CD4-positive, alpha-beta T cell treated with Interleukin-15 for 1 hour (primary cell): ENCODE data around the gene SLC5A11.
"Not testable (repeated sequence)": the region's sequence is repeated elsewhere in the genome, so short reads cannot be mapped to it uniquely, and the experiment has no call there.

Experiments
- DNase-seq: peaks from one replicate; pipeline ENCODE4 v3.0.0-alpha.2; 2020

The SLC5A11 gene, protein sequence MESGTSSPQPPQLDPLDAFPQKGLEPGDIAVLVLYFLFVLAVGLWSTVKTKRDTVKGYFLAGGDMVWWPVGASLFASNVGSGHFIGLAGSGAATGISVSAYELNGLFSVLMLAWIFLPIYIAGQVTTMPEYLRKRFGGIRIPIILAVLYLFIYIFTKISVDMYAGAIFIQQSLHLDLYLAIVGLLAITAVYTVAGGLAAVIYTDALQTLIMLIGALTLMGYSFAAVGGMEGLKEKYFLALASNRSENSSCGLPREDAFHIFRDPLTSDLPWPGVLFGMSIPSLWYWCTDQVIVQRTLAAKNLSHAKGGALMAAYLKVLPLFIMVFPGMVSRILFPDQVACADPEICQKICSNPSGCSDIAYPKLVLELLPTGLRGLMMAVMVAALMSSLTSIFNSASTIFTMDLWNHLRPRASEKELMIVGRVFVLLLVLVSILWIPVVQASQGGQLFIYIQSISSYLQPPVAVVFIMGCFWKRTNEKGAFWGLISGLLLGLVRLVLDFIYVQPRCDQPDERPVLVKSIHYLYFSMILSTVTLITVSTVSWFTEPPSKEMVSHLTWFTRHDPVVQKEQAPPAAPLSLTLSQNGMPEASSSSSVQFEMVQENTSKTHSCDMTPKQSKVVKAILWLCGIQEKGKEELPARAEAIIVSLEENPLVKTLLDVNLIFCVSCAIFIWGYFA

DNA sequence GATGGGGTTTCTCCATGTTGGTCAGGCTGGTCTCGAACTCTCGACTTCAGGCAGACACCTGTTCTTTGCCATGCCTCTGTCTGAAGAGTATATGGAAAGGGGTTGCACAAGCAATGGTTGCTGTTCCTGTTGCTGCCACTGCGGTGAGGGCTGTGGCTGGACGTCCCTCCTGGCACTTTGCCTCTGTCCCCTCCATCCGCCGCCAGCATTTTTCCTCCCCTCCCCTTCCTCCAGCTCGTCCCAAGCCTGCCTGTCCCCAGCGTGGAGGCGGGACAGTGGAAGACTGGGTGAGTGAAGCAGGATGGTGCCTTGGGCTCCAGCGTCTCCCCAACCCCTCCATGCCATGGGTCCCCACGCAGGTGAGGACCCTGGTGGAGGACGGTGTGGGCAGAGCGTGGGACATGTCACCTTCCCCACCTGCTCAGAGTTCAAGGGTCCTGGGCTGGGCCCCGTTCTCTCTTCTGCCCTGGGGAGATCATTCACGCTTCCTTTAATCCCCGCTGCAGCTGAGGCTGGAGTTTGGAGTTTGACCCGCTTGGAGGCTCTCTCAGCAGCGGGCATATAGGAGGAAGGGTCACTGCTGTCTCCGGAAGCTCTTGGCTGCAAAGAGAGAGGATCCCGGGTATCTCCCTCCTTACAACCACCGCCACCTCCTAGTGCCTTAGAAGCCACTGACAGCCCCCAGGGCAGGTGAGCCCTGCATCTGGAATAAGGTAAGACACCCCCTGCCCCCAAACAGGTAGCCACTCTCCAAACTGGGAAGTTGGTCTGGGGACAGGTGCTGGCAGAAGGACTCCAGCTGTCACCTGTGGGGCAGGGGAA lies at the start of gene SLC5A11:
SLC5A11 (plus strand) TSS at position 238 of the 822 bp plus-strand sequence. CDS start 12,681 bp downstream, outside the sequence.
- no peak for DNase-seq

DNA sequence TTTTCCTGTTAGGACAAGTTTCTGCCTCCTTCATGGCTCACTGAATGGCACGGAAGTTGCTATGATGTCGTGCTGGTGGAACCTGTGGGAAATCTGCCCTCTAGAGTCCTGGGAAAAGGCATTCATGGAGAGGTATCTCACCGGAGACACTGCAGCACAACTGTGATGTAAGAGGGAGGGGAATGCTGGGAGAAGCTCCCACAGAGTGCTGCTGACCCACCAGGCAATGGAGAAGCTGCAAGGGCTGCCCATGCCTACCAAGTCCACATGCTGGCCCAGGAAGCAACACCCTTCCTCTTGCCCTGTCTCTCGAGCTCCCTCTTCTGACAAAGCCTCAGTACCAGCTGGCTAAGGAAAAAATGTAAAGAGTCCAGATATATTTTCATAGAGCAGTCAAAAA lies 45.2 kb upstream of the SLC5A11 start:
- DNase-seq = no peak

DNA sequence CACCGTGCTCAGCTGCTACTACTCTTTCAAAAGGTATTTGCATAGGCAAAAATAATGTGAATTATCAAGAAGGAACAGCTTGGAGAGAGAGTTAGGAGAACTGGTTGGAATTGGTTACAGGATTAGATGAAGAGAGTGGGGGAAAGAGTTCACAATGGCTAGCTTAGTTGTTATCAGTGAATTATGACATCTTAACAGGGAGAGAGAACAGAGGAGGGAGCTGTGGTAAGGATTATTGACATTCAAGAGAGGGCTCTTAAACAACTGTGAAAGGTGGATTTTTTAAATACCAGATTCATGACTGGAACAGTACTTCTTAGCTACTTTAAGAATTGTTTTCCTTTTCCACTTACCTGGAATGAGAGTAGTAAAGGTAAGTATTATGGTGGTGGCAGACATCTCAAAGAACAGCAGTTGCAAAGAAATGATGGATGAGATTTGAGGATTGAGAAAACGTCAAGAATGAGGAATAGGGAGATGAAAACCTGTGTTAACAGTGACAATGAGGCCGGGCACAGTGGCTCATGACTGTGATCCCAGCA lies 43.9 kb upstream of the SLC5A11 start:
- DNase-seq = no peak

DNA sequence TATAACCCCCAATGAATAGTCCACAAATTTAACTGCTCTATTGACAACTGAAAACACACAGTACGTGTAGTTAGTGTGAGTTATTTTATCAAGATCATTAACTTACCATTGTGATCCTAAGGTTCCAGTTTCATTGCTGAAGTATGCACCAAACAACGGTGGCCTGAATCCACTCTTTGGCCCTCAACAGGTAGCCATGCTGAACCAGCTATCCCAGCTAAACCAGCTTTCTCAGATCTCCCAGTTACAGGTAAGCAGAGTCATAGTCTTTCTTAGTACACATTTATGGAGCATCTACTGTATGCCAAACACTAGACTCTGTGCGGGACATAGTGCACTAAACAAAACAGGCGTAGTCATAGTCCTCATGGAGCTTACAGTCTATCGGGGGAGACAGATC lies 40.3 kb upstream of the SLC5A11 start:
- no peak for DNase-seq

DNA sequence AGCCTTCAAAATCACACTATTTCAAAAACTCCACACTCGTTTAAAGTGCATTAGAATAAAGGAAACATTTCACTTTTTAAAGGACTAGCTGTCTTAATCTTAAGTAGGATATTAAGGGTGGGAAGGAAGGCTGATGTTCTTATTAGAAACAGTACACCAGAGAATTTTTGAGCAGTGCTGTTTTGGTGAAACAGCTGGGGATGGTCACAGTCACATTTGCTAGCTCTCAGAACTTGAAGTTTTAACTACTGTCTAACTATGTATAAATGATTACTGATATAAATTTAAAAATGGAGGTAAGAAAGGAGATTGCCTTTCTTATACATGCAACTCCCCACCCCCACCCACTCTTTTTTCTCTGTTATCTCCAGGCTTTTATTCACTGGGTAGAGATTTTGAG lies 38.5 kb upstream of the SLC5A11 start:
- no peak for DNase-seq

DNA sequence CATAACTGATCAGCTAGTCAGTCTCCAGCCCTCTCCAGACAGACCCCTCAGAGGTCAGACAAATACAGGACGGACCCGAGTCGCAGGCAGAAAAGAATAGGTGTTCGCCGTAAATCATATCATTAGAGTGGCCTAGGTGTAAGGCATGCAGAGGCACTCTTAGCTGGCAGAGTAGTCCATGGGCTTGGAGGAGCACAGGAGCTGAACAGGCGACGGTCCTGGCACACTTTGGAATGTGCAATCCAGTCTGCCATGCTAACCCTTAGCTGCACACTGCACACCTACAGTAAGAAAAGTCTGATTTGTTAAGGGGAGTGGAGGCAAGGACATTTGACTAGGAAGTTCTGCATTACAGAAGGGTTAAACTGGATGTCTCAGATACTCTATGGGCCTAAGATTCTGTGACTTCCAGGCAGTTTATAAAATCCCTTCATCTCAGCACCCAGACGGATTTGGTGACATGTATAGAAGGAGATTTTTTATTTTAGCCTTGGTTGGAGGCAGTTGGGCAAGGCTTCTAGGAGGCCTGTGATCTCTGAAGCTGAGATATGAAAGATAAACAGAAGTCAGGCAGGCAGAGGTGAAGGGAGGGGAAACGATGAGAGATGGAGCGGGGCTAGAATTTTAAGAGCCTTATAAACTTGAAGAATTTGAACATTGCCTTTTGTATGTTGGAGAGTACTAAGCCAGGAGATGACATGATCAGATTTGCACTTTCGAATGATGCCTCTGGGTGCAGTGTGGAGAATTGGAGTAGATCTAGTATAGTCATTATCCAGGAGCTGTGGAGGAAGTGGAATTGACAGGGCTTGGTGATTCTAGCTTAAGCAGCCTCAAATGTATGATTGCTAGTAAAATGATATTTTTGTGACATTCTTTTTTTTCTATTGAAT lies 34.6 kb upstream of the SLC5A11 start:
- DNase-seq = no peak

DNA sequence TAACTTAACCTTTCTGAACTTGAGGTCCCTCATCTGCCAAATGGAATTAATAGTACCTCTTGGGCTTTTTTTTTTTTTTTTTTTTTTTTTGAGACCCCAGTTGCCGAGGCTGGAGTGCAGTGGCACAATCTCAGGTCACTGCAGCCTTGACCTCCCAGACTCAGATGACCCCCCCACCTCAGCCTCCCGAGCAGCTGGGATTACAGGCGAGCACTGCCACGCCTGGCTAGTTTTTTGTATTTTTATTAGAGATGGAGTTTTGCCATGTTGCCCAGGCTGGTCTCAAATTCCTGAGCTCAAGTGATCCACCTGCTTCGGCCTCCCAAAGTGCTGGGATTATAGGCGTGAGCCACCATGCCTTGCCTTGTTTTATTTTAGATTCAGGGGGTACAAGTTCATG lies 33.0 kb upstream of the SLC5A11 start:
- DNase-seq = not testable (repeated sequence)

DNA sequence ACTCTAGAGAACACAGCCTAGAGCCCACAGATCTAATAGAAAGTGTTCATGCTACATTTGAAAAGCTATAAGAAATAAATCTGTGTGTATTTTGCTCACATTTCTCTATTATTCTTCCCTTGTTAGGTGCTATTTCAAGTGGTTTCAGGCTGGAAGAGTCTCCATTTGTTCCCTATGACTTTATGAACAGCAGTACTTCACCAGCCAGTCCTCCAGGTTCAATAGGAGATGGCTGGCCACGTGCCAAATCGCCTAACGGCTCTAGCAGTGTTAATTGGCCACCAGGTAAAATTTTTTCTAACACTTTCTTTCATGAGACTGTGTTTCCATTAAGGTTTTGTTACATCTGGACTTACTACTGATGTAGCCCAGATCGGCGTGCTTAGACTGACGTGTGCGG lies 30.7 kb upstream of the SLC5A11 start:
- DNase-seq = no peak

DNA sequence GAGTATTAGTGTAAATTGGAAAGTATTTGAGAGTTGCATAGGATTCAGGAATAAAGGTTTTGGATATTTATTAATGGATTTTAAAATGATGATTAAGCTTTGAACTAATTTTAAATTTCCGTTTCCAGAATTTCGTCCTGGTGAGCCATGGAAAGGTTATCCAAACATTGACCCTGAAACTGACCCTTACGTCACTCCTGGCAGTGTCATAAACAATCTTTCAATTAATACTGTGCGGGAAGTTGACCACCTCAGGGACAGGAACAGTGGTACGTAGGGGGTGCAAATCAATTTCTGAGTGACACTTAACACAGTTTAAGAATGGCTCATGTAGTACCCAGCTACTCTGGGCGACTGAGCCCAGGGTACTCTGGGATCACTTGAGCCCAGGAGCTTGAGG lies 29.1 kb upstream of the SLC5A11 start:
- no peak for DNase-seq

DNA sequence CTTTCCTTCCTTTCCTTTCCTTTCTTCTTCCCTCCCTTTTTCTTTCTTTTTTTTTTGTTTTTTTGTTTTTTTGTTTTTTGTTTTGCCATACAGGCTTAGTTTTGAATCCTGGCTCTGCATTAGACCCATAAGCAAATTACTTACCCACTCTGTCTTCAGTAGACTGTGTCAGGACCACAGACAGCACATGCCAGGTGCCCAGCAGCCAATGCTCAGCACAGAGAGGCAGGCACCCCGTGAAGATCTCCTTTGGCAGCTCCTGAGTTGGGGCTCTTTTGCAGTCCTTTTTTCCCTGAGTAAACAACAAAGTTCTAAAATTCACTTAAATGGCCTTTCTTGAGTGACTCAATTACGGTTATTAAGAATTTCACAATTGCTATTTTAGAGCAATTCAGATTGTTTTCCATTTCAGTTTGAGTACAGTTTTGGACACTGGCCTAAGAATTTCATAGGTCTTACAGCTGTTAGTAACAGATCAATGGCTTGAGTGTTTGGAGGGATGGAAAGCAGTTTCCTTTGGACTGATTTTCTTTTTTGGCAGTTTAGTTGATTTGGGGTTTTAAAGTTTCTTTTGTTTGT lies 26.2 kb upstream of the SLC5A11 start:
- DNase-seq = no peak

DNA sequence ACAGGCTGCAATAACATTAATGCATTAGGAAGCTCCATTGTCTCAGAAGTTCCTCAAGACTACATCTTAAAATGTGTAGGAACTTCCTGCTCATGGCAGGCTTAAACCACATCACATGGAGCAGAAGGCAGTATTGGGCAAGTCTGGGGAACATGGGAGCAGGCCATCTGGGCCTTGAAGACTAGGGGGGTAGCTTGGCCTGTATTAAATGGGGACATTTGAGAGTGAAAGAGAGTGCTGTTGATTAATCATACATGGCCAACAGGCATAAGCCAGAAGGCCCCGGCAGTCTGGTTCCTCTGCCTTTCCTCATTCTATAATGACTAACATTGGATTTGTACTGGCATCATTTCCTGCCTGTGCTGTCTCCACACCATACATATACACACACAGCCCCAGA lies 25.2 kb upstream of the SLC5A11 start:
- no peak for DNase-seq

DNA sequence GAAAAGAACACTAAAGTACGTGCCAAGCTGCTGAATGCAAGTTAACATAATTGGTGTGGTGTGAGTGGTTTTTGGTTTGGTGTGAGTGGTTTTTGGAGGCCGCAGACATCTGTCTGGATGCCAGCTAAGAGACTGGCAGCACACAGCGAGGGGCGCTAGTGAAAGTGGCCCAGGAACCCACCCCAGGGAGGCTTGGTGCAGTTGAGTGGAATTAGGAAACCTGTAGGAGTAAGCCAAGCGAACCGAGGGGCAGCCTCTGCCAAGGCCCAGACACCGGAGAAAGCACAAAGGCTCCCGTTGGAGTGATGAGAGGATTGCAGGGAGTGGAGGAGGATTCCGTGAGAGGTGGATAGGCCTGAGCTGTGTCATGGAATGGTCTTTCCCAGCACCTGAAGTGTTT lies 24.6 kb upstream of the SLC5A11 start:
- no peak for DNase-seq

DNA sequence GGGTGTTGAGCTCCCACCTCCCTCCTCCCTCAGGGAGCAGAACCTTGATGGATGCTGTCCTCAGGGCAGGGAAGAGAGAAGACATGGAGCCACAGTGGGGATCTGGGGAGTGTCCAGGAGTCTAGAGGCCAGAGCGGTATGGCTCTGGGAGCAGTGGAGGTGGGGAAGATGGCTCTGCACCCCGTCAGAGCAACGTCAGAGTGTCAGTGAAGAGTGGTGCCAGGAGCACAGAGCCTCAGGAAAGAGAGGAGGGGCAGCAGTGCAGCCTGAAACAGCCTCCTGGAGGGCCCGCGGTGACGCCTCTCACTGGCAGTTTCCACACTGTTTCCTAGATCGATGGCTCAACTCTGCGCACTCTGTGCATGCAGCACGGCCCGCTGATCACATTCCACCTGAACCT lies 23.2 kb upstream of the SLC5A11 start:
- DNase-seq = no peak

DNA sequence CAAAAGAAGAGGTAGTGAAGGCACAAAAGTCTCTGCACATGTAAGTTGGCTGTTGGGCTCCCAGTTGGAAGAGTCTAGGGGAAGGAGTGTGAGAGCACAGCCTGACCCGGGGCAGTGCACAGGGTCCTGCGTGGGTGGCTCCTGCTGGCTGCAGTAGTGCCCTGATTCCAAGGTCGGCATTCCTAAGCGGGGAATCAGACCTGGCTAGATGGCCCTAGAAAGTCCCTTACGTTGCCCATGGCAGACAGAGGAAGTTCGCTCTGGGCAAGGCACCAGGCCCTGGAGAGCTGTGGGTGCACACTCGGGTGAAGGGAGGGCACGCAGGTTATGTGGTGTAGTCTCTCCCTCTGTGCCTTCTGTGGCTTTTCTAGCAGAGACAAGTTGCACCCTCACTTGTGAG lies 22.8 kb upstream of the SLC5A11 start:
- DNase-seq = no peak

DNA sequence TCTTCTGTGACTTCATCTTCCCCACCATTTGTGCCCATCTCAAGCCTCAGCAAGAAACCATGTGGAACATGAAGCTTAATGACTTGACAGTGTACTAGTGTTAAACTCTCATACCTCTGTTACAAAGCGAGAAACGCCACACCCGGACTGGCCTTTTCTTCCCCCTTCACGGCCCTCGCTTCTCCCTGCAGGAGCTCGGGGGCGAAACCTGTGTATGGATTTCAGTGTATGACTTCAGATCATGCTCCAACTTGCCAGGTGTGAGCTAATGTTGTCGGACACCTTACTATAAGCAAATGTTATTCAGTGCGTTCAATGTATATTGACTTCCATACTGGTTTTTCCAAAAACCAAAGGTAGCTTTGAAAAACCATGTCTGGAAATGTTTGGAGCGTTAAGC lies 20.1 kb upstream of the SLC5A11 start:
- DNase-seq = no peak

DNA sequence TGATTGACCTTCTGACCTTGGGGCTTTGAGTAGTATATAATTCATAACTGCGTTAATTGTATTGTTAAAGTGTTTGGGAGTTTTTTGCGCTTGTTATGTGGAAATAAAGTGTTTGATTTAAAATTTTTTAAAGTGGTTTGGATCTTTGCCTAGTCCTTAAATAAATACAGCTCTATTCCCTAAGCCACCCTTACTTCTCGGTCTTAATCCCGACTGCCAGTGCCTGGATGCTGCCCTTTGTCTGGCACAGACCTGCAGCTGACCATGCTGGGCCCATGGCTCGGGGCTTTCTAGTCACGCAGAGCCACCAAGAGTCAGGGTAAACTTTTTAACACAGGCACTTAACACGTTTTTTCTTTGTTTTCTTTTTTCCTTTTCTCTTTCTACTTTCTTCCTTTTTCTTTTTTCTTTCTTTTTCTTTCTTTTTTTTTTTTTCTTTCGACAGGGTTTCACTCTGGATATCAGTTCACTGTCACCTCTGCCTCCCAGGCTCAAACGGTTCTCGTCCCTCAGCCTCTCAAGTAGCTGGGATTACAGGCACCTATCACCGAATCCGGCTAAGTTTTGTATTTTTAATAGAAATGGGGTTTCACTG lies 19.6 kb upstream of the SLC5A11 start:
- DNase-seq = no peak

DNA sequence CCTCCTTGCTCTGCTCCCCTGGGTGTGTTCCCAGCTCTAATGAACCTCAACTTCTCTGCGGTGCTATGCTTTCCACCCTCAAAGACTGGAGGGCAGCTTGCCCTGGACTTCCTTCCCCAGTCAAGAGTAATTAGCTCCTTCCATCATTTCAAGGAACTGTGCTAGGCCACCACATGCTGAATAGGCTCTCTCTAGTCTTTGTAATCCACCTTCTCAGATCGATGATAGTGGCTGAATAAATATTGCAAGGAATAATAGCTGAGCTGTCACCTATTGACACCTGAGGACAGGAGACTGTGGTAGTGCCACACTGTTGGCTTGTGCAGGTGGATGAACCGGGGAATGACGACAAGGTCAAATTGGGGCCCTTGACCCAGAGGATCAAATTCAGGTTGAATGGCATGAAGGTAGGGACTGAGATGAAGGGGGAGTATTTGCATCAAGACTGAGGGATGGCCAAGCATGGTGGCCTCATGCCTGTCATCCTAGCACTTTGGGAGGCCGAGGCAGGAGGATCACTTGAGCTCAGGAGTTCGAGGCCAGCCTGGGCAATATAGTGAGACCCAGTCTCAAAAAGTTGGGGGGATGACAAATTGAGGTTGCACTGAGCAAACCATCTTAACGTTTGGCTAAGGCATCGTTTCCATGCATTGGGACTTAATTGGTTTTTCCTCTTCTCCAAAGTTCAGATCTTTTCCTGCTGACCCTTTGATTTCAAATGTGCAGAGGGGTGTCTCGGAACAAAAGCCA lies 18.8 kb upstream of the SLC5A11 start:
- no peak for DNase-seq

DNA sequence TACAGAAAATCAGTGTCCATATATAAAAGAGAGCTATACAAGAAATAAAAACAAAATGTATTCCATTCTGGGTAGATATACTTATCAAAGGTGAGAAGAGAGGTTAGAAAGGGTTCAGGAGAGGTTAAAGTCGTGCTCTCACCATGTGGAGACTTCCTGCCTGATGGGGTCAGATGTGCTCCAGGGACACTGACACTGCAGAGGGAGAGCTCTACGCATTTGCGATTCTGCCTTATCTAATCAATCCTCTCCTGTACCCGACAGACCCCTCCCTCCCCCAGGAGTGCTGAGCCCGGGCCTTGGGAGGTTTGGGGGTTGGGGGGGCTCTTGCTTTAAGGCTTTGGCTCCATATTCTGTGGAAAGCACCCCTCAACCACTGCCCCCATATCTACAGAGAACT lies 16.6 kb upstream of the SLC5A11 start:
- no peak for DNase-seq

DNA sequence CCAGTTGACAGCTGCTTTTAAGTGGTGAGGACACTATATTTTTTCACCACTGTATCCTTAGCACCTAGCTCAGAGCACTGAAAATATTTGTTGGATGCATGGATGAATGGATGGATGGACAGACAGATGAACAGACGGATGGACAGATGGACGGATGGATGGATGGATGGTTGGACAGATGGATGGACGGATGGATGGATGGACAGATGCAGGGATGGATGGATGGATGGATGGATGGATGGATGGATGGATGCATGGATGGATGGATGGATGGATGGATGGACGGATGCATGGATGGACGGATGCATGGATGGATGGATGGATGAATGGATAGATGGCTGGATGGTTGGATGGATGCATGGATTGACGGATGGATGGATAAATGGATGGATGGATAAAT lies 12.4 kb upstream of the SLC5A11 start:
- DNase-seq = no peak

DNA sequence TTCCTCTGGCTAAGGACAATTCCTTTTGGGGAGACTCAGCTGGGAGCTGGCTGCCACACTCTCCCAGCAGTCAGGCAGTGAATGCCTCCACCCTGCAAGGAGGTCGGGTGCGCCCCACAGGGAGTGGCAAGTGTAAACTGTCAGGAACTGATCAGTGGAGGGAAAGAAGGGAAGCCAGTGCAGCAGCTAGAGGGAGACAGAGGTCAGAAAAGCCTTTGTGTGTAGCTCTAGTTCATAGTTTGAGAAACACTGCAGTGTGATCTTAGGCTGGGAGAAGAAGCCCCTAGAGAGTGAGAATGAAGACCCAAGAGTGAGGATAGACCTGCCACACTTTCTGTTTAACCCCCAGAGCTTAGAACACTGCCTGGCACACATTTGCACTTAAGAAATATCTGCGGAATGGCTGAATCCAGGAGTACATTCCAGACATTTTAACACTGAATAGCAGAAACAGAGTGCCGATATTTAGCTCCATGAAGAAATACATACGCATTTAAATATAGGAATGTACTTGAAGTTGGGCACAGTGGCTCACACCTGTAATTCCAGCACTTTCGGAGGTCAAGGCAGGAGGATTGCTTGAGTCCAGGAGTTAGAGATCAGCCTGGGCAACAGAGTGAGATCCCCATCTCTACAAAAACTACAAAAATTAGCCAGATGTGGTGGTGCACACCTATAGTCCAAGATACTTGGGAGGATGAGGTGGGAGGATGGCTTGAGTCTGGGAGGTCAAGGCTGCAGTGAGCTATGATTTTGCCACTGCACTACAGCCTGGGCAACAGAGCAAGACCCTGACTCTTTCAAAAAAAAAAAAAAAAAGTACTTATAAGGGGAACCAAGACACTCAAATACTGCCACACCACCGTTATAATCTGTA lies 11.1 kb upstream of the SLC5A11 start:
- DNase-seq = no peak
